Measurements from ENCODE around the gene KRT27. TPM values are rescaled to one million over a fixed set of nuclear protein-coding genes. Genes with fewer than 3 reads are reported as not detected.

The KRT27 gene
- total RNA-seq, 2 experiments from 2014 or later, result not detected

- ChIA-PET POLR2A (no interaction called here), CTCF (no interaction called here)
- H3K36me3 Mint-ChIP-seq, result no peaks in the 10 kb centered on the region
- DNase-seq, result no peak
- no peak overlapping the region for H3K27ac Mint-ChIP-seq
- intact Hi-C loops (cut with micrococcal nuclease), result no loop called here
- no peak overlapping the region for H3K4me3 Mint-ChIP-seq
- no peaks in the 10 kb centered on the region for H3K4me1 Mint-ChIP-seq (ENCODE audit: low read depth)
- no peaks in the 10 kb centered on the region for H3K9me3 Mint-ChIP-seq
- H3K27me3 Mint-ChIP-seq, result peaks cover 14% of the 10 kb centered on the region
Measured at GRCh38 chr17:40735016-40735415, 47.3 kb downstream of the KRT27 start.

GRCh38 chr17:40734018-40734417, 48.3 kb downstream of the KRT27 start:
- POLR2A ChIA-PET, result no interaction called here
- H3K36me3 Mint-ChIP-seq, result no peaks in the 10 kb centered on the region
- H3K27me3 Mint-ChIP-seq, result peaks cover 14% of the 10 kb centered on the region
- no peaks in the 10 kb centered on the region for H3K4me1 Mint-ChIP-seq (ENCODE audit: low read depth)
- no peak overlapping the region for H3K4me3 Mint-ChIP-seq
- no peaks in the 10 kb centered on the region for H3K9me3 Mint-ChIP-seq
- CTCF ChIA-PET, result no interaction called here
- no peak overlapping the region for H3K27ac Mint-ChIP-seq
- DNase-seq, result no peak
- intact Hi-C loops (cut with micrococcal nuclease), result no loop called here

- no peak for DNase-seq
- Mint-ChIP-seq H3K9me3 (no peaks in the 10 kb centered on the region), H3K27me3 (peaks cover 14% of the 10 kb centered on the region), H3K4me3 (no peak overlapping the region), H3K36me3 (no peaks in the 10 kb centered on the region), H3K4me1 (ENCODE audit: low read depth) (no peaks in the 10 kb centered on the region), H3K27ac (no peak overlapping the region)
- POLR2A ChIA-PET, result interaction anchor here (0.5 kb wide), 1 partner anchor 277 kb away, joined by 3 read pairs; no protein-coding TSS in a partner anchor
- intact Hi-C loops (cut with micrococcal nuclease), result no loop called here
- CTCF ChIA-PET, result no interaction called here
Measured at GRCh38 chr17:40730970-40731369, 51.4 kb downstream of the KRT27 start.

GRCh38 chr17:40727447-40728231, 54.7 kb downstream of the KRT27 start:
- Mint-ChIP-seq H3K27me3 (peaks cover 12% of the 10 kb centered on the region), H3K36me3 (no peaks in the 10 kb centered on the region), H3K4me3 (no peak overlapping the region), H3K9me3 (no peaks in the 10 kb centered on the region), H3K4me1 (ENCODE audit: low read depth) (no peaks in the 10 kb centered on the region), H3K27ac (no peak overlapping the region)
- CTCF ChIA-PET, result interaction anchor here (0.6 to 0.8 kb wide), 2 partner anchors 108 to 142 kb away, joined by 3 to 4 read pairs; no protein-coding TSS in a partner anchor
- DNase-seq, result no peak
- intact Hi-C loops (cut with micrococcal nuclease), result no loop called here
- POLR2A ChIA-PET, result no interaction called here

- intact Hi-C loops (cut with micrococcal nuclease), result no loop called here
- H3K27ac Mint-ChIP-seq, result no peak overlapping the region
- peaks cover 12% of the 10 kb centered on the region for H3K27me3 Mint-ChIP-seq
- no peak for DNase-seq
- no peak overlapping the region for H3K4me3 Mint-ChIP-seq
- CTCF ChIA-PET, result interaction anchor here (0.6 kb wide), 1 partner anchor 142 kb away, joined by 3 read pairs; no protein-coding TSS in a partner anchor
- H3K9me3 Mint-ChIP-seq, result no peaks in the 10 kb centered on the region
- H3K4me1 Mint-ChIP-seq (ENCODE audit: low read depth), result no peaks in the 10 kb centered on the region
- H3K36me3 Mint-ChIP-seq, result no peaks in the 10 kb centered on the region
- POLR2A ChIA-PET, result no interaction called here
Measured at GRCh38 chr17:40726919-40727318, 55.4 kb downstream of the KRT27 start.

Other genes starting within 250 kb of the KRT27 start
- gene CCR7, start 217.1 kb downstream of the KRT27 start, total RNA-seq, result 100 to 1,000 TPM; 137 to 145 TPM
- gene SMARCE1, start 134.7 kb downstream of the KRT27 start, total RNA-seq, result 100 to 1,000 TPM; 103 to 104 TPM
- not detected for gene KRT222, start 117.4 kb downstream of the KRT27 start, total RNA-seq
- not detected for gene KRT24, start 78.8 kb downstream of the KRT27 start, total RNA-seq
- not detected for gene KRT25, start 27.2 kb downstream of the KRT27 start, total RNA-seq
- gene KRT26, start 10.3 kb downstream of the KRT27 start, total RNA-seq, result not detected
- not detected for gene KRT28, start 17.4 kb upstream of the KRT27 start, total RNA-seq
- 10 to 100 TPM; 28.4 to 35.5 TPM for gene KRT10, start 40.1 kb upstream of the KRT27 start, total RNA-seq
- not detected for gene KRT12, start 84.7 kb upstream of the KRT27 start, total RNA-seq
- gene KRT20, start 102.7 kb upstream of the KRT27 start, total RNA-seq, result not detected
- gene KRT23, start 155.1 kb upstream of the KRT27 start, total RNA-seq, result not detected
- gene KRT39, start 184.4 kb upstream of the KRT27 start, total RNA-seq, result not detected
- gene KRT40, start 201.8 kb upstream of the KRT27 start, total RNA-seq, result not detected
- not detected for gene KRTAP3-3, start 211.6 kb upstream of the KRT27 start, total RNA-seq
- gene KRTAP3-2, start 217.4 kb upstream of the KRT27 start, total RNA-seq, result not detected
- not detected for gene KRTAP3-1, start 226.6 kb upstream of the KRT27 start, total RNA-seq
- gene KRTAP1-5, start 244.7 kb upstream of the KRT27 start, total RNA-seq, result not detected
- not detected for gene KRTAP1-4, start 247.6 kb upstream of the KRT27 start, total RNA-seq

All from activated CD4-positive, alpha-beta memory T cell treated with anti-CD3 and anti-CD28 coated beads for 36 hours (primary cell).